ENCODE data around the gene ADRB2.

The ADRB2 gene

DNA sequence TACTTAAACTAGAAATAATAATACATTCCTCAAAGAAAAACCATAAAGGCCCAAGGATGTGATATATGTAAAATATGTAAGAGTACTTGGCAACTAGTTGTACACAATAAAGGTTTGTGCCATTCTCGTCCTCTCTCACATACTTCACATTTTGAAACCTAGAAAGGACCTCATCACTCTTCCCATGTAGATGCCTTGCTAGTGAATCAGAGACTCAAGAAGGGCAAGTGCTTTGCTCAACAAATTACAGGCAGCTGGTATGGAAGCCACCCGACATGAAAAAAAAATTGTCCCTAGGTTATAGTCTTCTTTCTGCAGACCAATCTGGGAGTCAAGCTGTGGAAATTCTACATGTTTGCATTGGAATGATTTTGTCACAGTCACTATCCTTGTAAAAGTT lies 31.7 kb downstream of the ADRB2 start:
- Histone ChIP-seq H3K27ac (no peak overlapping the region), H4K20me1 (ENCODE audit: insufficient read depth) (no peaks in the 10 kb centered on the region), H3K4me3 (IDR thresholded peaks at IDR 0.05; ENCODE audit: insufficient read depth, low read depth, low read length) (no peak overlapping the region), H3K36me3 (ENCODE audit: insufficient read depth) (no peaks in the 10 kb centered on the region), H3K4me2 (no peak overlapping the region), H3K9ac (no peak overlapping the region), H3K4me1 (ENCODE audit: low read depth, poor library complexity, severe bottlenecking) (peaks cover 34% of the 10 kb centered on the region), H3K79me2 (ENCODE audit: insufficient read depth, low read depth) (peaks cover 15% of the 10 kb centered on the region; the same call in 1 of the 2 replicates), H3K27me3 (ENCODE audit: insufficient read depth, low read depth) (no peaks in the 10 kb centered on the region), H2AFZ (ENCODE audit: low read depth) (no peak overlapping the region)
- TF ChIP-seq, protein P1, sequence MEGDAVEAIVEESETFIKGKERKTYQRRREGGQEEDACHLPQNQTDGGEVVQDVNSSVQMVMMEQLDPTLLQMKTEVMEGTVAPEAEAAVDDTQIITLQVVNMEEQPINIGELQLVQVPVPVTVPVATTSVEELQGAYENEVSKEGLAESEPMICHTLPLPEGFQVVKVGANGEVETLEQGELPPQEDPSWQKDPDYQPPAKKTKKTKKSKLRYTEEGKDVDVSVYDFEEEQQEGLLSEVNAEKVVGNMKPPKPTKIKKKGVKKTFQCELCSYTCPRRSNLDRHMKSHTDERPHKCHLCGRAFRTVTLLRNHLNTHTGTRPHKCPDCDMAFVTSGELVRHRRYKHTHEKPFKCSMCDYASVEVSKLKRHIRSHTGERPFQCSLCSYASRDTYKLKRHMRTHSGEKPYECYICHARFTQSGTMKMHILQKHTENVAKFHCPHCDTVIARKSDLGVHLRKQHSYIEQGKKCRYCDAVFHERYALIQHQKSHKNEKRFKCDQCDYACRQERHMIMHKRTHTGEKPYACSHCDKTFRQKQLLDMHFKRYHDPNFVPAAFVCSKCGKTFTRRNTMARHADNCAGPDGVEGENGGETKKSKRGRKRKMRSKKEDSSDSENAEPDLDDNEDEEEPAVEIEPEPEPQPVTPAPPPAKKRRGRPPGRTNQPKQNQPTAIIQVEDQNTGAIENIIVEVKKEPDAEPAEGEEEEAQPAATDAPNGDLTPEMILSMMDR (conservative IDR thresholded peaks at IDR 0.05; ENCODE audit: low read depth, low read length) = no peak

DNA sequence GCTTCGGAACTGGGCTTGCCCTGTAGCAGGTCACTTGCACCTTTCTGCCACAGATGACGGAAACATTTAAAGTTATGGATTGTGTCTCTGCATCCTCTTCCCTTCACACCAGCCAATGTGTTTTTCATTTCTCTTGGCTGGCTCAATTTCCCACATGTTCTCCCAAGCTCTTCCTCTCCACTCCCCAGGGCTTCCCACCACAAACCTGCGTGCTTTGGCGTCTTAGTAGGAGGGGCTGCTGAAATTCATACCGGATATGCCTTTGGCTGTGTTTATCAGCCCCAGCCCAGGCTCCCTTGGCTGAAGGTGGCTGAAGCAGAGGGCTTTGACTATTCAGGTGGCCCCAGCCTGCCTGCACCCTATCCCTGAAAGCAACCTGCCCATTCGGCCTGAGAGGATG lies 32.1 kb downstream of the ADRB2 start:
- no peaks in the 10 kb centered on the region for H4K20me1 ChIP-seq (ENCODE audit: insufficient read depth)
- no peaks in the 10 kb centered on the region for H3K27me3 ChIP-seq (ENCODE audit: insufficient read depth, low read depth)
- H3K4me3 ChIP-seq (IDR thresholded peaks at IDR 0.05; ENCODE audit: insufficient read depth, low read depth, low read length) = no peak overlapping the region
- H3K79me2 ChIP-seq (ENCODE audit: insufficient read depth, low read depth) = 0 out of 2 replicates have a peak, but pooled peaks cover 14% of the 10 kb centered on the region
- peaks cover 29% of the 10 kb centered on the region for H3K4me1 ChIP-seq (ENCODE audit: low read depth, poor library complexity, severe bottlenecking)
- no peak overlapping the region for H3K4me2 ChIP-seq
- H3K36me3 ChIP-seq (ENCODE audit: insufficient read depth) = no peaks in the 10 kb centered on the region
- H2AFZ ChIP-seq (ENCODE audit: low read depth) = no peak overlapping the region
- TF ChIP-seq, protein P1 (conservative IDR thresholded peaks at IDR 0.05; ENCODE audit: low read depth, low read length) = no peak
- H3K9ac ChIP-seq = no peak overlapping the region
- H3K27ac ChIP-seq = no peak overlapping the region

DNA sequence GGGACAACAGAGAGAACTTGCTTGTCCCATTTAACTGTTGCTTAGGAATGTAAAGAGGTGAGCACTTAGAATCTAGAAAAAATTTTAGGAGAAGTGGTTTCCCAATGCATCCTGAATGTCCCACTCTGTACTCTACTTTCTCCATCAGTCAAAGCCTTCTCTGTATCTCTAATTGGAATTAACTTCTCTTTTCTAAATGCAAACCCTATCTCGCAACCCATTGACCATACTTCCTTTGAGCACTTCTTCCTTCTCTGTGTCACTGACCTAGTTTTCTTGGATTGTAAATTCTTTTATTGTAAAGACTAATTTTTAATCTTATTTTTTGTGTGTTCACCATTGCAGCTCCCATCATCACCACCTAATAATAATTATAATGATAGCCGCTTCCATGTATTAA lies 33.3 kb downstream of the ADRB2 start:
- H4K20me1 ChIP-seq (ENCODE audit: insufficient read depth) = no peaks in the 10 kb centered on the region
- no peaks in the 10 kb centered on the region for H3K36me3 ChIP-seq (ENCODE audit: insufficient read depth)
- H3K79me2 ChIP-seq (ENCODE audit: insufficient read depth, low read depth) = 0 out of 2 replicates have a peak, but pooled peaks cover 9% of the 10 kb centered on the region
- H3K4me3 ChIP-seq (IDR thresholded peaks at IDR 0.05; ENCODE audit: insufficient read depth, low read depth, low read length) = no peak overlapping the region
- peaks cover 18% of the 10 kb centered on the region for H3K4me1 ChIP-seq (ENCODE audit: low read depth, poor library complexity, severe bottlenecking)
- no peak overlapping the region for H3K9ac ChIP-seq
- no peak overlapping the region for H2AFZ ChIP-seq (ENCODE audit: low read depth)
- H3K27me3 ChIP-seq (ENCODE audit: insufficient read depth, low read depth) = no peaks in the 10 kb centered on the region
- no peak overlapping the region for H3K4me2 ChIP-seq
- no peak overlapping the region for H3K27ac ChIP-seq
- TF ChIP-seq, protein P1 (conservative IDR thresholded peaks at IDR 0.05; ENCODE audit: low read depth, low read length) = no peak

DNA sequence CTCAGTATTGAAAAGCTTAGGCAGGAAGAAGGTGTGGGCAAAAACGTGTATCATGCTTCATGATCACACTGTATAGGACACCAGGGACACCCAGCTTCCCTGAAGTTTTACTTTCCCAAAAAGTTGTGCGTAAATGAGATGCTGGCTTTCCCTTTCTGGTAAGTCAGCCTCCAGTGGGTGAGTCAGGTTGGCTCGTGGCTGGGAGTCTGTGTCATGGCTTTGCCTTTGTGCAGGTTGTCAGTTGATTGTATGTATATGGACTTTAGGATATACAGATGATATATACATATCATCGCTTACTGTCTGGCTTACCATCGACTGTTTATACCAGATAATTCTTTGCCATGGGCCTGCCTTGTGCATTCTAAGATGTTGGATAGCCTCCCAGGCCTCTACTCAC lies 34.2 kb downstream of the ADRB2 start:
- Histone ChIP-seq H2AFZ (ENCODE audit: low read depth) (no peak overlapping the region), H3K79me2 (ENCODE audit: insufficient read depth, low read depth) (0 out of 2 replicates have a peak, but pooled peaks cover 5% of the 10 kb centered on the region), H3K4me3 (IDR thresholded peaks at IDR 0.05; ENCODE audit: insufficient read depth, low read depth, low read length) (no peak overlapping the region), H3K4me2 (no peak overlapping the region), H3K36me3 (ENCODE audit: insufficient read depth) (no peaks in the 10 kb centered on the region), H4K20me1 (ENCODE audit: insufficient read depth) (no peaks in the 10 kb centered on the region), H3K27ac (no peak overlapping the region), H3K4me1 (ENCODE audit: low read depth, poor library complexity, severe bottlenecking) (peaks cover 9% of the 10 kb centered on the region), H3K9ac (no peak overlapping the region), H3K27me3 (ENCODE audit: insufficient read depth, low read depth) (no peaks in the 10 kb centered on the region)
- TF ChIP-seq, protein P1 (conservative IDR thresholded peaks at IDR 0.05; ENCODE audit: low read depth, low read length) = no peak

All from KMS-11 (cell line).